H9 (cell line): ENCODE results near the gene GDF15. TPM values are rescaled to one million over a fixed set of nuclear protein-coding genes. Genes with fewer than 3 reads are reported as not detected.

Experiments used
- DNase-seq: peaks from one replicate; pipeline ENCODE4 v3.0.0-alpha.2; 2017
- H2AFZ ChIP-seq: one replicate; pipeline ENCODE4 v1.6.1; 2013; ENCODE audit warnings: mild to moderate bottlenecking, low read length, control low read depth, moderate library complexity
- H2AK5ac ChIP-seq: 2 replicates; pipeline ENCODE4 v1.6.1; 2013; ENCODE audit warnings: low read length, control low read depth, mixed read lengths; ENCODE audit not compliant: insufficient read length
- H2BK120ac ChIP-seq: one replicate; pipeline ENCODE4 v1.6.1; 2013; ENCODE audit warnings: low read depth, mild to moderate bottlenecking, low read length, control low read depth, inconsistent platforms; ENCODE audit not compliant: poor library complexity, severe bottlenecking
- H2BK12ac ChIP-seq: 2 replicates; pipeline ENCODE4 v1.6.1; 2013; ENCODE audit warnings: low read length, control low read depth, mixed read lengths, low read depth; ENCODE audit not compliant: insufficient read length
- H2BK15ac ChIP-seq: 2 replicates; pipeline ENCODE4 v1.6.1; 2013; ENCODE audit warnings: low read depth, low read length, control low read depth
- H2BK20ac ChIP-seq: one replicate; pipeline ENCODE4 v1.6.1; 2013; ENCODE audit warnings: low read depth, mild to moderate bottlenecking, low read length, control low read depth, inconsistent platforms; ENCODE audit not compliant: poor library complexity, severe bottlenecking
- H2BK5ac ChIP-seq: 2 replicates; pipeline ENCODE4 v1.6.1; 2013; ENCODE audit warnings: low read length, control low read depth, mixed read lengths; ENCODE audit not compliant: insufficient read length
- H3K14ac ChIP-seq: 2 replicates; pipeline ENCODE4 v1.6.1; 2013; ENCODE audit warnings: low read length, control low read depth; ENCODE audit not compliant: insufficient read depth
- H3K18ac ChIP-seq: 2 replicates; pipeline ENCODE4 v1.6.1; 2013; ENCODE audit warnings: low read depth, mild to moderate bottlenecking, mixed read lengths, low read length, control low read depth; ENCODE audit not compliant: insufficient read length
- H3K23ac ChIP-seq: 2 replicates; pipeline ENCODE4 v1.6.1; 2013; ENCODE audit warnings: low read length, control low read depth, mixed read lengths, low read depth; ENCODE audit not compliant: insufficient read length
- H3K23me2 ChIP-seq: 2 replicates; pipeline ENCODE4 v1.6.1; 2013; ENCODE audit warnings: low read depth, mild to moderate bottlenecking, mixed read lengths, low read length, control low read depth; ENCODE audit not compliant: insufficient read length, poor library complexity, severe bottlenecking
- H3K27ac ChIP-seq: 2 replicates; pipeline ENCODE4 v1.5.1; 2013; ENCODE audit warnings: low read length, control low read depth, mixed read lengths, low read depth; ENCODE audit not compliant: insufficient read length
- H3K27me3 ChIP-seq: 2 replicates; pipeline ENCODE4 v1.6.1; 2013; ENCODE audit warnings: low read length, control low read depth, inconsistent platforms; ENCODE audit not compliant: insufficient read depth
- H3K4ac ChIP-seq: 2 replicates; pipeline ENCODE4 v1.6.1; 2013; ENCODE audit warnings: low read depth, mild to moderate bottlenecking, control low read depth, inconsistent platforms, low read length, moderate library complexity
- H3K4me1 ChIP-seq: 2 replicates; pipeline ENCODE4 v1.6.1; 2013; ENCODE audit warnings: low read length, control low read depth, inconsistent platforms; ENCODE audit not compliant: insufficient read depth
- H3K4me2 ChIP-seq: 2 replicates; pipeline ENCODE4 v1.6.1; 2013; ENCODE audit warnings: low read length, control low read depth, mixed read lengths; ENCODE audit not compliant: insufficient read length, insufficient read depth
- H3K56ac ChIP-seq: 2 replicates; pipeline ENCODE4 v1.6.1; 2013; ENCODE audit warnings: low read depth, mild to moderate bottlenecking, mixed read lengths, low read length, control low read depth; ENCODE audit not compliant: insufficient read length
- H3K79me1 ChIP-seq: 2 replicates; pipeline ENCODE4 v1.6.1; 2013; ENCODE audit warnings: low read depth, mild to moderate bottlenecking, moderate library complexity, low read length, control low read depth, inconsistent platforms; ENCODE audit not compliant: insufficient read depth, poor library complexity, severe bottlenecking
- H3K79me2 ChIP-seq: 2 replicates; pipeline ENCODE4 v1.6.1; 2013; ENCODE audit warnings: low read length, control low read depth, inconsistent platforms; ENCODE audit not compliant: insufficient read depth
- H3K9ac ChIP-seq: 2 replicates; pipeline ENCODE4 v1.6.1; 2013; ENCODE audit warnings: low read length, control low read depth, mixed read lengths; ENCODE audit not compliant: insufficient read length; ENCODE audit errors: extremely low read depth
- H3K9me3 ChIP-seq: one replicate; pipeline ENCODE4 v1.6.1; 2013; ENCODE audit warnings: low read depth, low read length, inconsistent platforms; ENCODE audit not compliant: control insufficient read depth
- H3T11ph ChIP-seq: one replicate; pipeline ENCODE4 v1.6.1; 2013; ENCODE audit warnings: mild to moderate bottlenecking, low read length, control low read depth, inconsistent platforms
- H4K20me1 ChIP-seq: one replicate; pipeline ENCODE4 v1.6.1; 2013; ENCODE audit not compliant: control insufficient read depth, insufficient read length, insufficient read depth
- H4K5ac ChIP-seq: 2 replicates; pipeline ENCODE4 v1.6.1; 2013; ENCODE audit warnings: low read depth, mild to moderate bottlenecking, mixed read lengths, low read length, control low read depth; ENCODE audit not compliant: insufficient read length
- H4K8ac ChIP-seq: replicated peaks from 2 replicates; pipeline ENCODE4 v1.6.1; 2013; ENCODE audit warnings: low read length, control low read depth, mixed read lengths, low read depth; ENCODE audit not compliant: insufficient read length
- H4K91ac ChIP-seq: 2 replicates; pipeline ENCODE4 v1.6.1; 2013; ENCODE audit warnings: low read depth, mild to moderate bottlenecking, moderate library complexity, mixed read lengths, low read length, control low read depth; ENCODE audit not compliant: insufficient read length
- H3K27ac Mint-ChIP-seq, 3 experiments: 2 replicates in 2 of 3; 3 replicates in 1 of 3; pipeline ENCODE4 v1.8.0; 2020 to 2021; ENCODE audit warnings: mixed read lengths in 3 of 3, mild to moderate bottlenecking in 1 of 3, moderate library complexity in 1 of 3
- H3K27me3 Mint-ChIP-seq: 2 replicates; pipeline ENCODE4 v1.8.0; 2021; ENCODE audit warnings: low read depth, mild to moderate bottlenecking, moderate library complexity, mixed read lengths
- H3K36me3 Mint-ChIP-seq, 3 experiments: 2 replicates in 2 of 3; 3 replicates in 1 of 3; pipeline ENCODE4 v1.8.0; 2020 to 2021; ENCODE audit warnings: low read depth in 3 of 3, mixed read lengths in 3 of 3; ENCODE audit not compliant: insufficient read depth in 1 of 3
- H3K4me1 Mint-ChIP-seq, 2 experiments: 2 replicates each; pipeline ENCODE4 v1.8.0; 2020; ENCODE audit warnings: mixed read lengths in 2 of 2
- H3K4me3 Mint-ChIP-seq, 2 experiments: 2 replicates in 1 of 2; 3 replicates in 1 of 2; pipeline ENCODE4 v1.8.0; 2020 to 2021; ENCODE audit warnings: mild to moderate bottlenecking in 2 of 2, mixed read lengths in 2 of 2, moderate library complexity in 1 of 2
- H3K9me3 Mint-ChIP-seq, 2 experiments: 2 replicates in 1 of 2; 3 replicates in 1 of 2; pipeline ENCODE4 v1.8.0; 2020; ENCODE audit warnings: mild to moderate bottlenecking in 2 of 2, mixed read lengths in 2 of 2, moderate library complexity in 1 of 2
- WGBS: extraction: QIAGEN DNeasy Blood & Tissue Kit; methylation state at CpG from one replicate; pipeline ENCODE4 v1.1.7; 2013; ENCODE audit warnings: missing lambda C conversion rate, low lambda C conversion rate, mixed read lengths; ENCODE audit not compliant: insufficient read length; ENCODE audit errors: extremely low coverage; 5-methylcytosine and 5-hydroxymethylcytosine counted together
- total RNA-seq: library from RNA; stranded (reverse); gene quantifications from 2 replicates; pipeline ENCODE4 v1.2.1, GENCODE V29; 2021
- TF ChIP-seq, protein P1 (sequence below): fragments of 200-600 bp; sonication (generic); conservative IDR thresholded peaks from 3 replicates; pipeline ENCODE4 v1.8.0; 2021; ENCODE audit warnings: antibody characterized with exemption, mild to moderate bottlenecking

GDF15 gene
- total RNA-seq, 1 experiment from 2014 or later, result 5.7 TPM

- Histone ChIP-seq H3K4ac (peak overlapping the region; percentile 28; the same call in 1 of the 2 replicates), H4K8ac (no peak overlapping the region), H4K20me1 (no peaks in the 10 kb centered on the region), H2BK12ac (no peak overlapping the region), H3K56ac (no peak overlapping the region), H4K91ac (no peak overlapping the region), H3K4me2 (peak overlapping the region; percentile 35), H2BK20ac (no peak overlapping the region), H3K27me3 (no peaks in the 10 kb centered on the region; the same call in 1 of the 2 replicates), H2AK5ac (no peak overlapping the region), H3K27ac (no peak overlapping the region), H3K23ac (no peak overlapping the region), H4K5ac (no peak overlapping the region), H3K4me1 (peaks cover 4% of the 10 kb centered on the region; the same call in 1 of the 2 replicates), H3T11ph (no peak overlapping the region), H2BK120ac (peak overlapping the region; percentile 94), H3K79me2 (no peaks in the 10 kb centered on the region), H3K79me1 (no peaks in the 10 kb centered on the region), H3K18ac (peak overlapping the region; percentile 94), H3K23me2 (peaks cover 14% of the 10 kb centered on the region), H2BK5ac (no peak overlapping the region), H3K9me3 (no peaks in the 10 kb centered on the region), H2BK15ac (no peak overlapping the region), H3K14ac (peak overlapping the region; percentile 93; the same call in 1 of the 2 replicates), H3K9ac (no peak overlapping the region), H2AFZ (no peak overlapping the region)
- TF ChIP-seq, protein P1, sequence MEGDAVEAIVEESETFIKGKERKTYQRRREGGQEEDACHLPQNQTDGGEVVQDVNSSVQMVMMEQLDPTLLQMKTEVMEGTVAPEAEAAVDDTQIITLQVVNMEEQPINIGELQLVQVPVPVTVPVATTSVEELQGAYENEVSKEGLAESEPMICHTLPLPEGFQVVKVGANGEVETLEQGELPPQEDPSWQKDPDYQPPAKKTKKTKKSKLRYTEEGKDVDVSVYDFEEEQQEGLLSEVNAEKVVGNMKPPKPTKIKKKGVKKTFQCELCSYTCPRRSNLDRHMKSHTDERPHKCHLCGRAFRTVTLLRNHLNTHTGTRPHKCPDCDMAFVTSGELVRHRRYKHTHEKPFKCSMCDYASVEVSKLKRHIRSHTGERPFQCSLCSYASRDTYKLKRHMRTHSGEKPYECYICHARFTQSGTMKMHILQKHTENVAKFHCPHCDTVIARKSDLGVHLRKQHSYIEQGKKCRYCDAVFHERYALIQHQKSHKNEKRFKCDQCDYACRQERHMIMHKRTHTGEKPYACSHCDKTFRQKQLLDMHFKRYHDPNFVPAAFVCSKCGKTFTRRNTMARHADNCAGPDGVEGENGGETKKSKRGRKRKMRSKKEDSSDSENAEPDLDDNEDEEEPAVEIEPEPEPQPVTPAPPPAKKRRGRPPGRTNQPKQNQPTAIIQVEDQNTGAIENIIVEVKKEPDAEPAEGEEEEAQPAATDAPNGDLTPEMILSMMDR, result no peak
- H3K4me1 Mint-ChIP-seq, result peaks cover 19 to 48% of the 10 kb centered on the region in 2 experiments
- peak overlapping the region; percentile 66 to 84 for H3K4me3 Mint-ChIP-seq
- no peaks in the 10 kb centered on the region; a peak in 1 of 7 replicates for H3K36me3 Mint-ChIP-seq
- peak; percentile 87 for DNase-seq
- WGBS, result no CpG with 5 or more reads among the region's 44 CpGs
- H3K27me3 Mint-ChIP-seq, result peaks cover 63% of the 10 kb centered on the region
- no peaks in the 10 kb centered on the region; a peak in 2 of 5 replicates for H3K9me3 Mint-ChIP-seq
- H3K27ac Mint-ChIP-seq, result peak overlapping the region in 2 of 3 experiments; percentile 95 to 99; a peak in 6 of 7 replicates
Observed at GRCh38 chr19:18416778-18417249, 30.9 kb downstream of the GDF15 start.
